GM12878 (cell line): ENCODE measurements around the gene IRF2BPL.

ENCODE experiments used
- CEBPB ChIP-seq, 2 experiments: fragments of 150-350 bp in 1 of 2; IDR thresholded peaks; 2 replicates each; pipeline ENCODE4 v1.6.1; 2012 to 2014; ENCODE audit warnings: low read depth in 2 of 2, low read length in 2 of 2, borderline replicate concordance in 1 of 2, inconsistent platforms in 1 of 2
- NRF1 ChIP-seq: conservative IDR thresholded peaks from 2 replicates; pipeline ENCODE4 v1.6.1; 2011; ENCODE audit warnings: mild to moderate bottlenecking, low read depth, low read length, improper control_type of control experiment
- POLR2A ChIP-seq: IDR thresholded peaks from 2 replicates; pipeline ENCODE4 v1.6.1; 2011; ENCODE audit warnings: low read depth, mild to moderate bottlenecking, low read length
- POLR2AphosphoS5 ChIP-seq: IDR thresholded peaks from 2 replicates; pipeline ENCODE4 v1.6.1; 2011; ENCODE audit warnings: mild to moderate bottlenecking, low read length, inconsistent platforms
- TCF7 ChIP-seq: IDR thresholded peaks from 2 replicates; pipeline ENCODE4 v1.6.1; 2014; ENCODE audit warnings: antibody characterized with exemption, borderline replicate concordance
- ZBTB4 ChIP-seq: fragments of 450-650 bp; formaldehyde crosslinking; IDR thresholded peaks from 2 replicates; pipeline ENCODE4 v1.4.0; 2022; ENCODE audit warnings: mild to moderate bottlenecking, moderate library complexity
- ZNF274 ChIP-seq: IDR thresholded peaks from one replicate; pipeline ENCODE4 v1.8.0; 2011; ENCODE audit not compliant: insufficient read length, insufficient read depth
- TF ChIP-seq, protein P1 (sequence below), 3 experiments: IDR thresholded peaks in 2 of 3; conservative IDR thresholded peaks in 1 of 3; 2 replicates each; pipeline ENCODE4 v1.5.1; 2011; ENCODE audit warnings: low read depth in 3 of 3, low read length in 3 of 3, mild to moderate bottlenecking in 3 of 3, control low read depth in 2 of 3, moderate library complexity in 2 of 3, inconsistent platforms in 1 of 3, mixed read lengths in 1 of 3; ENCODE audit not compliant: control insufficient read depth in 2 of 3, insufficient read depth in 1 of 3; ENCODE audit errors: extremely low read depth in 1 of 3

GRCh38 chr14:76987956-76988520, 40.5 kb downstream of the IRF2BPL start:
- TF ChIP-seq POLR2AphosphoS5 (no peak), ZBTB4 (CRISPR knock-in tag) (no peak), TCF7 (no peak), NRF1 (no peak), POLR2A (no peak), CEBPB (IDR thresholded peaks at IDR 0.05; ENCODE audit: borderline replicate concordance in 1 of 2, low read depth in 2 of 2, low read length in 2 of 2) (no peak), ZNF274 (no peak)
- TF ChIP-seq, protein P1, sequence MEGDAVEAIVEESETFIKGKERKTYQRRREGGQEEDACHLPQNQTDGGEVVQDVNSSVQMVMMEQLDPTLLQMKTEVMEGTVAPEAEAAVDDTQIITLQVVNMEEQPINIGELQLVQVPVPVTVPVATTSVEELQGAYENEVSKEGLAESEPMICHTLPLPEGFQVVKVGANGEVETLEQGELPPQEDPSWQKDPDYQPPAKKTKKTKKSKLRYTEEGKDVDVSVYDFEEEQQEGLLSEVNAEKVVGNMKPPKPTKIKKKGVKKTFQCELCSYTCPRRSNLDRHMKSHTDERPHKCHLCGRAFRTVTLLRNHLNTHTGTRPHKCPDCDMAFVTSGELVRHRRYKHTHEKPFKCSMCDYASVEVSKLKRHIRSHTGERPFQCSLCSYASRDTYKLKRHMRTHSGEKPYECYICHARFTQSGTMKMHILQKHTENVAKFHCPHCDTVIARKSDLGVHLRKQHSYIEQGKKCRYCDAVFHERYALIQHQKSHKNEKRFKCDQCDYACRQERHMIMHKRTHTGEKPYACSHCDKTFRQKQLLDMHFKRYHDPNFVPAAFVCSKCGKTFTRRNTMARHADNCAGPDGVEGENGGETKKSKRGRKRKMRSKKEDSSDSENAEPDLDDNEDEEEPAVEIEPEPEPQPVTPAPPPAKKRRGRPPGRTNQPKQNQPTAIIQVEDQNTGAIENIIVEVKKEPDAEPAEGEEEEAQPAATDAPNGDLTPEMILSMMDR (IDR thresholded peaks at IDR 0.05 in 2 of 3, conservative IDR thresholded peaks at IDR 0.05 in 1 of 3; ENCODE audit: control insufficient read depth in 2 of 3, extremely low read depth in 1 of 3, insufficient read depth in 1 of 3, low read depth in 3 of 3, low read length in 3 of 3) = no peak
